GM19043 (cell line): Measurements from ENCODE around the gene ALK.

Experiments used
- ATAC-seq: cut with Tn5 transposase; IDR thresholded peaks from one replicate; pipeline ENCODE4 v1.9.1; 2021; ENCODE audit warnings: low read depth; ENCODE audit not compliant: unreplicated experiment

ALK gene

GRCh38 chr2:29433128-29433527 is 488.3 kb downstream of the ALK start:
- ATAC-seq: no peak

- ATAC-seq: no peak
Measured at GRCh38 chr2:29431485-29431884, 489.9 kb downstream of the ALK start.

- ATAC-seq: no peak
Measured at GRCh38 chr2:29430382-29431112, 490.8 kb downstream of the ALK start.

GRCh38 chr2:29426354-29426753 is 495.0 kb downstream of the ALK start:
- ATAC-seq: no peak

- ATAC-seq: no peak
Measured at GRCh38 chr2:29425866-29426265, 495.5 kb downstream of the ALK start.

- ATAC-seq: no peak
Measured at GRCh38 chr2:29423061-29423666, 498.2 kb downstream of the ALK start.

GRCh38 chr2:29420999-29421782 is 500.2 kb downstream of the ALK start:
- ATAC-seq: no peak

- ATAC-seq: no peak
Measured at GRCh38 chr2:29420464-29420863, 500.9 kb downstream of the ALK start.

GRCh38 chr2:29417630-29418029 is 503.8 kb downstream of the ALK start:
- no peak for ATAC-seq

GRCh38 chr2:29412197-29412925 is 509.0 kb downstream of the ALK start:
- no peak for ATAC-seq

- no peak for ATAC-seq
Measured at GRCh38 chr2:29405707-29406106, 515.7 kb downstream of the ALK start.

- ATAC-seq: no peak
Measured at GRCh38 chr2:29405266-29405665, 516.1 kb downstream of the ALK start.

GRCh38 chr2:29401994-29402393 is 519.4 kb downstream of the ALK start:
- ATAC-seq: no peak

- no peak for ATAC-seq
Measured at GRCh38 chr2:29400930-29401653, 520.3 kb downstream of the ALK start.

- no peak for ATAC-seq
Measured at GRCh38 chr2:29398384-29399237, 522.8 kb downstream of the ALK start.

GRCh38 chr2:29397713-29398112 is 523.7 kb downstream of the ALK start:
- no peak for ATAC-seq

- no peak for ATAC-seq
Measured at GRCh38 chr2:29397039-29397438, 524.3 kb downstream of the ALK start.

GRCh38 chr2:29394981-29395350 is 526.4 kb downstream of the ALK start:
- ATAC-seq: no peak

GRCh38 chr2:29394311-29394980 is 526.9 kb downstream of the ALK start:
- ATAC-seq: no peak
